Activated T-helper 2 cell treated with anti-CD3 and anti-CD28 coated beads, Interferon-gamma antibody, Interleukin-2, Interleukin-4, amounts not matched to agents 10 μg/mL and 5 μg/mL and 100 μg/mL, durations not matched to agents 14 hours and 24 hours and 36 hours (primary cell): ENCODE data around the gene SRPK1. TPM values are rescaled to one million over a fixed set of nuclear protein-coding genes. Genes with fewer than 3 reads are reported as not detected.

Source experiments
- DNase-seq: peaks from one replicate; pipeline ENCODE4 v3.0.0; 2021; ENCODE audit warnings: low spot score
- H3K27ac Mint-ChIP-seq: one replicate; pipeline ENCODE4 v1.8.0; 2021; ENCODE audit warnings: mixed read lengths
- H3K27me3 Mint-ChIP-seq: one replicate; pipeline ENCODE4 v1.8.0; 2021; ENCODE audit warnings: low read depth, mixed read lengths
- H3K36me3 Mint-ChIP-seq: one replicate; pipeline ENCODE4 v1.8.0; 2021; ENCODE audit warnings: low read depth, mixed read lengths
- H3K4me1 Mint-ChIP-seq: one replicate; pipeline ENCODE4 v1.8.0; 2021; ENCODE audit warnings: low read depth, mixed read lengths
- H3K4me3 Mint-ChIP-seq: one replicate; pipeline ENCODE4 v1.8.0; 2021; ENCODE audit warnings: low read depth, mild to moderate bottlenecking, moderate library complexity, mixed read lengths
- H3K9me3 Mint-ChIP-seq: one replicate; pipeline ENCODE4 v1.8.0; 2021; ENCODE audit warnings: mixed read lengths
- intact Hi-C: fragments of 100-400 bp; cut with micrococcal nuclease; formaldehyde crosslinking; loops from one replicate; pipeline ENCODE4 v1.15.1; 2023
- total RNA-seq: library from RNA; stranded (reverse); gene quantifications from 2 replicates; pipeline ENCODE4 v1.2.3, GENCODE V29; 2022

The SRPK1 gene
- total RNA-seq, 1 donor from 2014 or later: 146 TPM

GRCh38 chr6:35906499-35906846 lies 14.4 kb downstream of the SRPK1 start:
- no peak overlapping the region for H3K27ac Mint-ChIP-seq
- peaks cover 78% of the 10 kb centered on the region for H3K36me3 Mint-ChIP-seq
- H3K27me3 Mint-ChIP-seq: no peaks in the 10 kb centered on the region
- no peak for DNase-seq
- peaks cover 11% of the 10 kb centered on the region for H3K4me1 Mint-ChIP-seq
- peaks cover 31% of the 10 kb centered on the region for H3K9me3 Mint-ChIP-seq
- no peak overlapping the region for H3K4me3 Mint-ChIP-seq
- intact Hi-C loops: no loop called here

GRCh38 chr6:35905841-35906498 lies 14.9 kb downstream of the SRPK1 start:
- H3K4me1 Mint-ChIP-seq: peaks cover 11% of the 10 kb centered on the region
- peaks cover 28% of the 10 kb centered on the region for H3K9me3 Mint-ChIP-seq
- peaks cover 78% of the 10 kb centered on the region for H3K36me3 Mint-ChIP-seq
- no peaks in the 10 kb centered on the region for H3K27me3 Mint-ChIP-seq
- no peak overlapping the region for H3K4me3 Mint-ChIP-seq
- DNase-seq: no peak
- intact Hi-C loops: no loop called here
- H3K27ac Mint-ChIP-seq: no peak overlapping the region

GRCh38 chr6:35905141-35905785 lies 15.6 kb downstream of the SRPK1 start:
- Mint-ChIP-seq H3K4me1 (peaks cover 11% of the 10 kb centered on the region), H3K4me3 (no peak overlapping the region), H3K9me3 (peaks cover 24% of the 10 kb centered on the region), H3K27ac (peak overlapping the region; percentile 63), H3K36me3 (peaks cover 76% of the 10 kb centered on the region), H3K27me3 (no peaks in the 10 kb centered on the region)
- DNase-seq: no peak
- intact Hi-C loops: no loop called here

- no peaks in the 10 kb centered on the region for H3K27me3 Mint-ChIP-seq
- no peak for DNase-seq
- no peak overlapping the region for H3K27ac Mint-ChIP-seq
- H3K36me3 Mint-ChIP-seq: peaks cover 73% of the 10 kb centered on the region
- peaks cover 12% of the 10 kb centered on the region for H3K4me1 Mint-ChIP-seq
- intact Hi-C loops: no loop called here
- H3K9me3 Mint-ChIP-seq: peaks cover 11% of the 10 kb centered on the region
- no peak overlapping the region for H3K4me3 Mint-ChIP-seq
Measured at GRCh38 chr6:35903679-35904078, 17.2 kb downstream of the SRPK1 start.

GRCh38 chr6:35900448-35900847 lies 20.4 kb downstream of the SRPK1 start:
- Mint-ChIP-seq H3K4me3 (no peak overlapping the region), H3K4me1 (peaks cover 12% of the 10 kb centered on the region), H3K36me3 (peaks cover 68% of the 10 kb centered on the region), H3K27ac (no peak overlapping the region), H3K9me3 (no peaks in the 10 kb centered on the region), H3K27me3 (no peaks in the 10 kb centered on the region)
- DNase-seq: no peak
- intact Hi-C loops: no loop called here

- Mint-ChIP-seq H3K27me3 (no peaks in the 10 kb centered on the region), H3K4me1 (peaks cover 17% of the 10 kb centered on the region), H3K36me3 (peaks cover 68% of the 10 kb centered on the region), H3K27ac (no peak overlapping the region), H3K4me3 (no peak overlapping the region), H3K9me3 (no peaks in the 10 kb centered on the region)
- DNase-seq: no peak
- intact Hi-C loops: no loop called here
Measured at GRCh38 chr6:35898003-35898402, 22.9 kb downstream of the SRPK1 start.

GRCh38 chr6:35897486-35897885 lies 23.4 kb downstream of the SRPK1 start:
- intact Hi-C loops: no loop called here
- DNase-seq: no peak
- Mint-ChIP-seq H3K9me3 (no peaks in the 10 kb centered on the region), H3K27ac (no peak overlapping the region), H3K36me3 (peaks cover 66% of the 10 kb centered on the region), H3K27me3 (no peaks in the 10 kb centered on the region), H3K4me1 (peaks cover 17% of the 10 kb centered on the region), H3K4me3 (no peak overlapping the region)

- Mint-ChIP-seq H3K36me3 (peaks cover 65% of the 10 kb centered on the region), H3K4me3 (no peak overlapping the region), H3K27ac (no peak overlapping the region), H3K4me1 (peaks cover 17% of the 10 kb centered on the region), H3K9me3 (no peaks in the 10 kb centered on the region), H3K27me3 (no peaks in the 10 kb centered on the region)
- DNase-seq: no peak
- intact Hi-C loops: no loop called here
Measured at GRCh38 chr6:35897036-35897435, 23.9 kb downstream of the SRPK1 start.

- no peaks in the 10 kb centered on the region for H3K9me3 Mint-ChIP-seq
Measured at GRCh38 chr6:35896228-35896627, 24.7 kb downstream of the SRPK1 start.

GRCh38 chr6:35895560-35895959 lies 25.3 kb downstream of the SRPK1 start:
- H3K4me1 Mint-ChIP-seq: peaks cover 19% of the 10 kb centered on the region
- H3K36me3 Mint-ChIP-seq: peaks cover 56% of the 10 kb centered on the region
- H3K9me3 Mint-ChIP-seq: no peaks in the 10 kb centered on the region
- no peak for DNase-seq
- no peak overlapping the region for H3K27ac Mint-ChIP-seq
- no peaks in the 10 kb centered on the region for H3K27me3 Mint-ChIP-seq
- intact Hi-C loops: no loop called here
- H3K4me3 Mint-ChIP-seq: no peak overlapping the region

More at GRCh38 chr6:35896228-35896627, 24.7 kb downstream of the SRPK1 start:
- Mint-ChIP-seq H3K27me3 (no peaks in the 10 kb centered on the region), H3K4me1 (peaks cover 17% of the 10 kb centered on the region), H3K4me3 (no peak overlapping the region), H3K27ac (no peak overlapping the region), H3K36me3 (peaks cover 58% of the 10 kb centered on the region)
- intact Hi-C loops: no loop called here
- no peak for DNase-seq

GRCh38 chr6:35894776-35895175 lies 26.1 kb downstream of the SRPK1 start:
- DNase-seq: no peak
- Mint-ChIP-seq H3K4me3 (no peak overlapping the region), H3K4me1 (peaks cover 19% of the 10 kb centered on the region), H3K27ac (peak overlapping the region; percentile 51), H3K36me3 (peaks cover 54% of the 10 kb centered on the region), H3K9me3 (no peaks in the 10 kb centered on the region), H3K27me3 (no peaks in the 10 kb centered on the region)
- intact Hi-C loops: no loop called here

- Mint-ChIP-seq H3K36me3 (peaks cover 49% of the 10 kb centered on the region), H3K27ac (no peak overlapping the region), H3K9me3 (no peaks in the 10 kb centered on the region), H3K4me1 (peaks cover 18% of the 10 kb centered on the region), H3K4me3 (no peak overlapping the region), H3K27me3 (no peaks in the 10 kb centered on the region)
- DNase-seq: no peak
- intact Hi-C loops: no loop called here
Measured at GRCh38 chr6:35893246-35893645, 27.7 kb downstream of the SRPK1 start.

GRCh38 chr6:35892482-35892881 lies 28.4 kb downstream of the SRPK1 start:
- no peaks in the 10 kb centered on the region for H3K9me3 Mint-ChIP-seq
- H3K4me3 Mint-ChIP-seq: no peak overlapping the region
- H3K4me1 Mint-ChIP-seq: peaks cover 18% of the 10 kb centered on the region
- DNase-seq: no peak
- H3K36me3 Mint-ChIP-seq: peaks cover 47% of the 10 kb centered on the region
- intact Hi-C loops: no loop called here
- H3K27ac Mint-ChIP-seq: no peak overlapping the region
- no peaks in the 10 kb centered on the region for H3K27me3 Mint-ChIP-seq
